DND-41 (cell line): ENCODE results near the gene CSNK1G2.

ENCODE experiments used
- CTCF ChIP-seq: IDR thresholded peaks from 2 replicates; pipeline ENCODE4 v1.5.1; 2012; ENCODE audit warnings: borderline replicate concordance, low read length, moderate library complexity, mild to moderate bottlenecking; ENCODE audit not compliant: poor library complexity, severe bottlenecking; ENCODE audit errors: extremely low read depth
- EZH2 ChIP-seq: IDR thresholded peaks from 3 replicates; pipeline ENCODE4 v1.6.1; 2012; ENCODE audit warnings: borderline replicate concordance, low read depth, mild to moderate bottlenecking, moderate library complexity, low read length, inconsistent platforms; ENCODE audit not compliant: severe bottlenecking

DNA sequence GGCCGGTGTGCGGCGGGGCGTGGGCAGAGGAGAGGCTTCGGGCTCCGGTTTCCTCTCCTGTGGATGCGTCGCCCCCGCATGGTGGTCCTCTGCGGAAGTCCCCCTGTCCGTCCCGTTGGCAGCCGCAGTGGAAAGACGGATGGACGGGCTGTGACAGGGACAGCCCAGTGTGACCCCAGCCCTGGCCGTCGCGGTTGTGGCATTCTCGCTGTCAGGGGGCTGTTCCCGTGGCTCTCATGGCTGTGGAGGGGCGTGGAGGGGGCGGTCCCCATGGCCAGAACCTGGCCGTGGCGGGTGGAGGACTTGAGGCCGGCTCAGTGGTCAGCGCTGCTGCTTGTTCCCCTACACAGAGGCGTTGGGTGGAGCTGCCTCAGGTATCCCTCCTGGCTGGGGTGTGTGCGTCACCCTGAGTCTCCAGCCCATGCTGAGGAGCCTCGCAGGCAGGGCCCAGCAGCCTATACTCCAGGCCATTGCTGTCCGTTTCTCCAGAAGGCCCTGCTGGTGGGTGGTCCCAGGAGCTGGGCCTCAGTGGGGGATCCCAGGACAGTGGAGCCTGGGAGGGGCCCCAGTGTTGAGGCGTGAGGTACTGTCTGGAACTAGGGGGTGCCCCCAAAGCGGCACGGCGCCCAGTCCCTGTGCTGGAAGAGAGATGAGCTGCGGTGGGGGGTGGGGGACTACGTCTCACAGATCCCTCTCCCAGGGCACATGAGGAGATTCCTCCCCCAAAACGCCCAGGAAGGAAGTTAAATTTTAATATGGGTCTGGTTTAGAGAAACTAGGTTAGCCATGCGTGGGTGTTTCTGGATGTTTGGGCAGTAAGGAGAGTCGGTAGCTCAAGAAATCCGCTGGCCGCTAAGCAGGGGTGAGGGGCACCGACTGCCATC, 20.3 kb downstream of the CSNK1G2 start:
- no peak for TF ChIP-seq CTCF
- no peak for TF ChIP-seq EZH2
